Tibial nerve (tissue), 3 donors: ENCODE measurements around the gene SUSD1.

Experiments
- CTCF ChIP-seq, 5 experiments: fragments of 200-600 bp in 3 of 5; fragments of 450-650 bp in 2 of 5; sonication (generic) in 3 of 5; IDR thresholded peaks; one replicate each; pipeline ENCODE4 v1.5.1; 2016 to 2019; ENCODE audit warnings: antibody characterized with exemption in 5 of 5, mild to moderate bottlenecking in 3 of 5, moderate library complexity in 2 of 5
- POLR2A ChIP-seq, 2 donors: fragments of 450-650 bp; IDR thresholded peaks; one replicate each; pipeline ENCODE4 v1.6.1; 2017; ENCODE audit warnings: antibody characterized with exemption in 2 of 2, mild to moderate bottlenecking in 2 of 2, moderate library complexity in 2 of 2

GRCh38 chr9:112200711-112201110 is 25.6 kb upstream of the SUSD1 start:
- TF ChIP-seq CTCF (IDR thresholded peaks at IDR 0.05) (no peak), POLR2A (IDR thresholded peaks at IDR 0.05) (no peak)
